Measurements from ENCODE around the gene PCDHA1. TPM values are rescaled to one million over a fixed set of nuclear protein-coding genes. Genes with fewer than 3 reads are reported as not detected.

PCDHA1 gene
- total RNA-seq, 1 donor from 2014 or later = 0.24 TPM

DNA sequence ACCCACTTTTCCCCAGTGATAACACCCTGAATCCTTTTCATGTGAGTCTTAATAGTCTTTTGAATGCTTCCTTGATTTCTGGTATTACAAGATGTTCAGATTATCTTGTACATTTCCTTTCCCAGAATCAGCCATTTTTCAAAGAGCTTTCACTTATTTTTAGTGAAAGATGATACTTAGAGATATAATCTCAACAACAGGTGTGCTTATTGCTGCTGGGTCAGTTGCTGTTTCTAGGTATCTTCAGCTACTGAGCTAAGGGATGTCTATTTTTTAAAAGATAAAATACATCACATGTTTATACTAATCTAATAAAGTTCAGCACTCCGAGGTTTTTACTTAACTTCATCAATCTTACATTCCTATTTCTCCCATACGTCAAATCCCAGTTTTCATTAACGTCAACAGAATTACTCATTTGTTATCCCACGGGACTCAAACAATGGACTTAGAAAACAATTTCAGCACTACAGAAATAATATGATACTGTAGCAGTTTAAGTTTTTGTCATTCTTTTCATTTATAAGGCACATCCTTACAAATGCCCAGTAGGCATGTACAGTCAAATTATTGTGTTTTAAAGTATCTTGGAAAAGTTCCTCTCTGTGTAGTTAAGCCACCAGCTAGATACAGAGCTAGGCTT lies 149.1 kb downstream of the PCDHA1 start:
- Mint-ChIP-seq H3K27ac (no peak overlapping the region), H3K4me3 (no peak overlapping the region), H3K27me3 (ENCODE audit: insufficient read depth, low read depth) (no peaks in the 10 kb centered on the region), H3K36me3 (no peaks in the 10 kb centered on the region), H3K9me3 (no peaks in the 10 kb centered on the region), H3K4me1 (no peaks in the 10 kb centered on the region)
- no peaks in the 10 kb centered on the region for H3K9me3 ChIP-seq (ENCODE audit: low read depth)
- TF ChIP-seq, protein P1, sequence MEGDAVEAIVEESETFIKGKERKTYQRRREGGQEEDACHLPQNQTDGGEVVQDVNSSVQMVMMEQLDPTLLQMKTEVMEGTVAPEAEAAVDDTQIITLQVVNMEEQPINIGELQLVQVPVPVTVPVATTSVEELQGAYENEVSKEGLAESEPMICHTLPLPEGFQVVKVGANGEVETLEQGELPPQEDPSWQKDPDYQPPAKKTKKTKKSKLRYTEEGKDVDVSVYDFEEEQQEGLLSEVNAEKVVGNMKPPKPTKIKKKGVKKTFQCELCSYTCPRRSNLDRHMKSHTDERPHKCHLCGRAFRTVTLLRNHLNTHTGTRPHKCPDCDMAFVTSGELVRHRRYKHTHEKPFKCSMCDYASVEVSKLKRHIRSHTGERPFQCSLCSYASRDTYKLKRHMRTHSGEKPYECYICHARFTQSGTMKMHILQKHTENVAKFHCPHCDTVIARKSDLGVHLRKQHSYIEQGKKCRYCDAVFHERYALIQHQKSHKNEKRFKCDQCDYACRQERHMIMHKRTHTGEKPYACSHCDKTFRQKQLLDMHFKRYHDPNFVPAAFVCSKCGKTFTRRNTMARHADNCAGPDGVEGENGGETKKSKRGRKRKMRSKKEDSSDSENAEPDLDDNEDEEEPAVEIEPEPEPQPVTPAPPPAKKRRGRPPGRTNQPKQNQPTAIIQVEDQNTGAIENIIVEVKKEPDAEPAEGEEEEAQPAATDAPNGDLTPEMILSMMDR (IDR thresholded peaks at IDR 0.05) = no peak
- no peak for TF ChIP-seq EZH2phosphoT487 (IDR thresholded peaks at IDR 0.05)
- no peak for TF ChIP-seq EZH2 (IDR thresholded peaks at IDR 0.05)
- H3K79me2 ChIP-seq (ENCODE audit: low read depth) = no peaks in the 10 kb centered on the region
- H3F3A ChIP-seq (ENCODE audit: low read depth) = no peaks in the 10 kb centered on the region
- H3K36me3 ChIP-seq = no peaks in the 10 kb centered on the region
- no peaks in the 10 kb centered on the region for H3K27me3 ChIP-seq
- H3K4me2 ChIP-seq = no peak overlapping the region
- H2AFZ ChIP-seq (replicated peaks) = no peak overlapping the region
- no peak overlapping the region for H3K4me3 ChIP-seq
- DNase-seq (ENCODE audit: low spot score) = no peak
- no peaks in the 10 kb centered on the region for H3K4me1 ChIP-seq
- no peaks in the 10 kb centered on the region for H4K20me1 ChIP-seq (ENCODE audit: low read depth)
- H3K27ac ChIP-seq = no peak overlapping the region
- H3K9ac ChIP-seq = no peak overlapping the region

DNA sequence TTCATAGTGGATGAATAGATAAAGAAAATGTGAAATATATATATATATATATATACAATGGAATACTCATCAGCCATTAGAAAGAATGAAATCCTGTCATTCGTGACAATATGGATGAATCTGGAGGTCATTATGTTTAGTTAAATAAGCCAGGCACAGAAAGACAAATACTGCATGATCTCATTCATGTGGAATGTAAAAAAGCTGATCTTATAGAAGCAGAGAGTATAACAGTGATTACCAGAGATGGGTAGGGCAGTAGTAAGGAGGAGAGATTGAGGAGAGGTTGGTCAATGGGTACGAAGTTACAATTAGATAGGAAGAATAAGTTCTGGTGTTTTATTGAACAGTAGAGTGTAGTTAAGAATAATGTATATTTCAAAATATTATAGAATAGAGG lies 160.6 kb downstream of the PCDHA1 start:
- Mint-ChIP-seq H3K27ac (no peak overlapping the region), H3K36me3 (peaks cover 3% of the 10 kb centered on the region), H3K27me3 (ENCODE audit: insufficient read depth, low read depth) (no peaks in the 10 kb centered on the region), H3K9me3 (peaks cover 13% of the 10 kb centered on the region), H3K4me3 (no peak overlapping the region), H3K4me1 (no peaks in the 10 kb centered on the region)
- Histone ChIP-seq H3K36me3 (no peaks in the 10 kb centered on the region), H3K9ac (no peak overlapping the region), H3K27me3 (no peaks in the 10 kb centered on the region), H3K9me3 (ENCODE audit: low read depth) (peaks cover 4% of the 10 kb centered on the region), H3K4me3 (no peak overlapping the region), H2AFZ (replicated peaks) (no peak overlapping the region), H3K4me1 (no peaks in the 10 kb centered on the region), H3F3A (ENCODE audit: low read depth) (no peaks in the 10 kb centered on the region), H3K4me2 (no peak overlapping the region), H3K79me2 (ENCODE audit: low read depth) (no peaks in the 10 kb centered on the region), H3K27ac (no peak overlapping the region), H4K20me1 (ENCODE audit: low read depth) (no peaks in the 10 kb centered on the region)
- TF ChIP-seq, protein P1 (IDR thresholded peaks at IDR 0.05) = no peak
- DNase-seq (ENCODE audit: low spot score) = no peak

DNA sequence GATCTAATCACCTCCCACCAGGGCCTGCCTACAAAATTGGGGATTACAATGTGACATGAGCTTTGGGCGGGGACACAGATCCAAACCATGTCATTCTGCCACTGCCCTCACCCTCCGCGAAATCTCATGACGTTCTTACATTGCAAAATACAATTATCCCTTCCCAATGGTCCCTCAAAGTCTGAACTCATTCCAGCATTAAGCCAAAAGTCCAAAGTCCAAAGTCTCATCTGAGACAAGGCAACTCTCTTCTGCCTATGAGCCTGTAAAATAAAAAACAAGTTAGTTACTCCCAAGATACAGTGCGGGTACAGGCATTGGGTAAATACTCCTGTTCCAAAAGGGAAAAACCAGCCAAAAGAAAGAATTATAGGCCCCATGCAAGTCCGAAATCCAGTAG lies 165.7 kb downstream of the PCDHA1 start:
- no peaks in the 10 kb centered on the region for H3K36me3 ChIP-seq
- H3K27me3 ChIP-seq = no peaks in the 10 kb centered on the region
- no peaks in the 10 kb centered on the region for H3K79me2 ChIP-seq (ENCODE audit: low read depth)
- no peak overlapping the region for H3K4me3 ChIP-seq
- no peak for DNase-seq (ENCODE audit: low spot score)
- H4K20me1 ChIP-seq (ENCODE audit: low read depth) = no peaks in the 10 kb centered on the region
- no peaks in the 10 kb centered on the region for H3K4me1 Mint-ChIP-seq
- H3K4me3 Mint-ChIP-seq = no peak overlapping the region
- H3K9ac ChIP-seq = no peak overlapping the region
- no peak overlapping the region for H3K4me2 ChIP-seq
- no peak overlapping the region for H3K27ac Mint-ChIP-seq
- H3K27ac ChIP-seq = no peak overlapping the region
- no peaks in the 10 kb centered on the region for H3F3A ChIP-seq (ENCODE audit: low read depth)
- TF ChIP-seq EZH2phosphoT487 (IDR thresholded peaks at IDR 0.05) (no peak), EZH2 (IDR thresholded peaks at IDR 0.05) (no peak)
- TF ChIP-seq, protein P1 (IDR thresholded peaks at IDR 0.05) = no peak
- no peak overlapping the region for H2AFZ ChIP-seq (replicated peaks)
- no peaks in the 10 kb centered on the region for H3K9me3 ChIP-seq (ENCODE audit: low read depth)
- H3K36me3 Mint-ChIP-seq = peaks cover 3% of the 10 kb centered on the region
- H3K9me3 Mint-ChIP-seq = peaks cover 20% of the 10 kb centered on the region
- H3K4me1 ChIP-seq = no peaks in the 10 kb centered on the region
- H3K27me3 Mint-ChIP-seq (ENCODE audit: insufficient read depth, low read depth) = no peaks in the 10 kb centered on the region
